Measurements from ENCODE around the gene NADK2. TPM values are rescaled to one million over a fixed set of nuclear protein-coding genes. Genes with fewer than 3 reads are reported as not detected.

Gene NADK2
- total RNA-seq, 1 experiment from 2014 or later = 12.2 TPM

DNA sequence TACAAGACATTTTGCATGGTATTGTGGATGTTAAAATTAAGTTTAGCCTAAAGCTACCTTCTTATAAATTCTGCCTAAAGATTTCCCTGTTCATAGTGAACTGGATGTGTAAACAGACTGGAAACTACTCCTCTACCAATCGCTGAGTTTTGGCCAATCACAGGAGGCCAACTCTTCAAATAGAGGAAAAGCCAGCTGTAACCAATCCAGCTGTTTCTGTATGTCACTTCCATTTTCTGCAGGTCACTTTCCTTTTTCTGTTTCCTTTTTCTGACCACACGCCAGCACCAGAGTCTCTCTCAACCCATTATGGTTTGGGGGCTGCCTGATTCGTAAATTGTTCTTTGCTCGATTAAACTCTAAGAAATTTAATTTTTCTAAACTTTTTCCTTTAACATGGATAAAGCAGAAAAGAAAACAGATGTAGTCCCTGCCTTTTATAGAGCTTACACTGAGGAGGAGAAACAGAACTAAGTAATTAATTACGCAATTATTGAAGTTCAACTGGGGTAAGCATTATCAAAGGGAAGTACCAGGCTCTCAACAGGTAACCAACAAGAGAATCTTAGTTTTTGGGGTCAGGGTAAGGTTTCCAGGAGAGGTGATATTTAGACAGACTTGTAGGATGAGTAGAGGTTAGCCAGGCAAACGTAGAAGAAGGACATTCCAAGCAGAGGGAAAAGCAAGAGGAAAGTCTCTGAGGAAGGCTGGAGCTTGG lies 32.2 kb upstream of the NADK2 start:
- Histone ChIP-seq H3K79me1 (ENCODE audit: insufficient read depth, low read depth, low read length, poor library complexity, severe bottlenecking) (no peaks in the 10 kb centered on the region), H3K23ac (ENCODE audit: insufficient read length, low read depth, low read length) (no peak overlapping the region), H3T11ph (ENCODE audit: low read length) (no peak overlapping the region), H2BK15ac (ENCODE audit: low read depth, low read length) (no peak overlapping the region), H4K20me1 (ENCODE audit: control insufficient read depth, insufficient read depth, insufficient read length) (no peaks in the 10 kb centered on the region), H3K9ac (ENCODE audit: extremely low read depth, insufficient read length, low read length) (no peak overlapping the region), H3K27ac (ENCODE audit: insufficient read length, low read depth, low read length) (no peak overlapping the region), H2BK20ac (ENCODE audit: low read depth, low read length, poor library complexity, severe bottlenecking) (no peak overlapping the region), H3K56ac (ENCODE audit: insufficient read length, low read depth, low read length) (no peak overlapping the region), H4K8ac (replicated peaks; ENCODE audit: insufficient read length, low read depth, low read length) (no peak overlapping the region), H3K23me2 (ENCODE audit: insufficient read length, low read depth, low read length, poor library complexity, severe bottlenecking) (no peaks in the 10 kb centered on the region), H2BK5ac (ENCODE audit: insufficient read length, low read length) (no peak overlapping the region), H2AFZ (ENCODE audit: low read length) (no peak overlapping the region), H3K14ac (ENCODE audit: insufficient read depth, low read length) (no peak overlapping the region), H3K4me1 (ENCODE audit: insufficient read depth, low read length) (no peaks in the 10 kb centered on the region), H3K79me2 (ENCODE audit: insufficient read depth, low read length) (no peaks in the 10 kb centered on the region), H3K18ac (ENCODE audit: insufficient read length, low read depth, low read length) (no peak overlapping the region), H3K27me3 (ENCODE audit: insufficient read depth, low read length) (no peaks in the 10 kb centered on the region), H2BK120ac (ENCODE audit: low read depth, low read length, poor library complexity, severe bottlenecking) (no peak overlapping the region), H4K91ac (ENCODE audit: insufficient read length, low read depth, low read length) (no peak overlapping the region), H2BK12ac (ENCODE audit: insufficient read length, low read depth, low read length) (no peak overlapping the region), H3K4ac (ENCODE audit: low read depth, low read length) (no peak overlapping the region), H4K5ac (ENCODE audit: insufficient read length, low read depth, low read length) (no peak overlapping the region), H3K9me3 (ENCODE audit: control insufficient read depth, low read depth, low read length) (no peaks in the 10 kb centered on the region), H3K4me2 (ENCODE audit: insufficient read depth, insufficient read length, low read length) (no peak overlapping the region), H2AK5ac (ENCODE audit: insufficient read length, low read length) (no peak overlapping the region)
- H3K27me3 Mint-ChIP-seq (ENCODE audit: low read depth) = no peaks in the 10 kb centered on the region; the same call in 1 of the 2 replicates
- TF ChIP-seq, protein P1, sequence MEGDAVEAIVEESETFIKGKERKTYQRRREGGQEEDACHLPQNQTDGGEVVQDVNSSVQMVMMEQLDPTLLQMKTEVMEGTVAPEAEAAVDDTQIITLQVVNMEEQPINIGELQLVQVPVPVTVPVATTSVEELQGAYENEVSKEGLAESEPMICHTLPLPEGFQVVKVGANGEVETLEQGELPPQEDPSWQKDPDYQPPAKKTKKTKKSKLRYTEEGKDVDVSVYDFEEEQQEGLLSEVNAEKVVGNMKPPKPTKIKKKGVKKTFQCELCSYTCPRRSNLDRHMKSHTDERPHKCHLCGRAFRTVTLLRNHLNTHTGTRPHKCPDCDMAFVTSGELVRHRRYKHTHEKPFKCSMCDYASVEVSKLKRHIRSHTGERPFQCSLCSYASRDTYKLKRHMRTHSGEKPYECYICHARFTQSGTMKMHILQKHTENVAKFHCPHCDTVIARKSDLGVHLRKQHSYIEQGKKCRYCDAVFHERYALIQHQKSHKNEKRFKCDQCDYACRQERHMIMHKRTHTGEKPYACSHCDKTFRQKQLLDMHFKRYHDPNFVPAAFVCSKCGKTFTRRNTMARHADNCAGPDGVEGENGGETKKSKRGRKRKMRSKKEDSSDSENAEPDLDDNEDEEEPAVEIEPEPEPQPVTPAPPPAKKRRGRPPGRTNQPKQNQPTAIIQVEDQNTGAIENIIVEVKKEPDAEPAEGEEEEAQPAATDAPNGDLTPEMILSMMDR (conservative IDR thresholded peaks at IDR 0.05) = no peak
- no peak for DNase-seq
- H3K4me1 Mint-ChIP-seq = peaks cover 6 to 9% of the 10 kb centered on the region in 2 experiments
- no peaks in the 10 kb centered on the region for H3K9me3 Mint-ChIP-seq
- no peaks in the 10 kb centered on the region for H3K36me3 Mint-ChIP-seq (ENCODE audit: insufficient read depth in 1 of 3, low read depth in 3 of 3)
- no CpG with 5 or more reads among the region's 6 CpGs for WGBS (ENCODE audit: extremely low coverage, insufficient read length, low lambda C conversion rate)
- no peak overlapping the region for H3K27ac Mint-ChIP-seq
- H3K4me3 Mint-ChIP-seq = no peak overlapping the region
